Peyer's patch (tissue), 4 donors: ENCODE results near the gene AUP1. TPM values are rescaled to one million over a fixed set of nuclear protein-coding genes. Genes with fewer than 3 reads are reported as not detected.

Source experiments
- DNase-seq, 3 donors: peaks; one replicate each; pipeline ENCODE4 v3.0.0-alpha.2; 2017 to 2019
- H3K27ac ChIP-seq, 4 donors: fragments of 200-600 bp; sonication (generic); one replicate each; pipeline ENCODE4 v1.5.1; 2016 to 2019
- H3K27me3 ChIP-seq, 2 donors: fragments of 200-600 bp; sonication (generic); one replicate each; pipeline ENCODE4 v1.5.1; 2019
- H3K36me3 ChIP-seq, 3 donors: fragments of 200-600 bp; sonication (generic); one replicate each; pipeline ENCODE4 v1.5.1; 2016 to 2019
- H3K4me1 ChIP-seq, 4 donors: fragments of 200-600 bp; sonication (generic); one replicate each; pipeline ENCODE4 v1.5.1; 2016 to 2019
- H3K4me3 ChIP-seq, 4 donors: fragments of 200-600 bp; sonication (generic); 1 replicate in 3 of 4; 2 replicates in 1 of 4; pipeline ENCODE4 v1.5.1; 2016 to 2019; ENCODE audit warnings: mild to moderate bottlenecking in 1 of 4
- H3K9me3 ChIP-seq, 4 donors: fragments of 200-600 bp; sonication (generic); one replicate each; pipeline ENCODE4 v1.5.1; 2016 to 2019; ENCODE audit warnings: mild to moderate bottlenecking in 1 of 4
- POLR2A ChIP-seq, 2 donors: fragments of 450-650 bp; IDR thresholded peaks; one replicate each; pipeline ENCODE4 v1.5.1; 2017; ENCODE audit warnings: antibody characterized with exemption in 2 of 2, mild to moderate bottlenecking in 2 of 2, moderate library complexity in 2 of 2
- total RNA-seq, 4 donors: library from RNA; depleted of rRNA; stranded (reverse); fragments of >200 nt; gene quantifications; one replicate each; pipeline ENCODE4 v1.1.0, GENCODE V29; 2016
- TF ChIP-seq, protein P1 (sequence below), 6 experiments: fragments of 450-650 bp in 4 of 6; fragments of 200-600 bp in 2 of 6; sonication (generic) in 1 of 6; IDR thresholded peaks; one replicate each; pipeline ENCODE4 v1.5.1; 2017 to 2019; ENCODE audit warnings: antibody characterized with exemption in 6 of 6, mild to moderate bottlenecking in 3 of 6, moderate library complexity in 1 of 6

The AUP1 gene
- total RNA-seq, 4 donors from 2014 or later, result 183 to 233 (median 213) TPM

- no peak for DNase-seq
- Histone ChIP-seq H3K27me3 (no peaks in the 10 kb centered on the region), H3K36me3 (peaks cover 0 to 11% (median 0%) of the 10 kb centered on the region in 3 donors), H3K4me1 (peaks cover 0 to 5% (median 4%) of the 10 kb centered on the region in 4 donors), H3K9me3 (no peaks in the 10 kb centered on the region), H3K27ac (no peak overlapping the region), H3K4me3 (no peak overlapping the region)
- TF ChIP-seq, protein P1, sequence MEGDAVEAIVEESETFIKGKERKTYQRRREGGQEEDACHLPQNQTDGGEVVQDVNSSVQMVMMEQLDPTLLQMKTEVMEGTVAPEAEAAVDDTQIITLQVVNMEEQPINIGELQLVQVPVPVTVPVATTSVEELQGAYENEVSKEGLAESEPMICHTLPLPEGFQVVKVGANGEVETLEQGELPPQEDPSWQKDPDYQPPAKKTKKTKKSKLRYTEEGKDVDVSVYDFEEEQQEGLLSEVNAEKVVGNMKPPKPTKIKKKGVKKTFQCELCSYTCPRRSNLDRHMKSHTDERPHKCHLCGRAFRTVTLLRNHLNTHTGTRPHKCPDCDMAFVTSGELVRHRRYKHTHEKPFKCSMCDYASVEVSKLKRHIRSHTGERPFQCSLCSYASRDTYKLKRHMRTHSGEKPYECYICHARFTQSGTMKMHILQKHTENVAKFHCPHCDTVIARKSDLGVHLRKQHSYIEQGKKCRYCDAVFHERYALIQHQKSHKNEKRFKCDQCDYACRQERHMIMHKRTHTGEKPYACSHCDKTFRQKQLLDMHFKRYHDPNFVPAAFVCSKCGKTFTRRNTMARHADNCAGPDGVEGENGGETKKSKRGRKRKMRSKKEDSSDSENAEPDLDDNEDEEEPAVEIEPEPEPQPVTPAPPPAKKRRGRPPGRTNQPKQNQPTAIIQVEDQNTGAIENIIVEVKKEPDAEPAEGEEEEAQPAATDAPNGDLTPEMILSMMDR (IDR thresholded peaks at IDR 0.05), result no peak
- TF ChIP-seq POLR2A (IDR thresholded peaks at IDR 0.05), result no peak
Measured at GRCh38 chr2:74536166-74536950, 6.9 kb upstream of the AUP1 start.

- no peak for DNase-seq
- H3K4me1 ChIP-seq, result peaks cover 0 to 11% (median 8%) of the 10 kb centered on the region in 4 donors
- TF ChIP-seq, protein P1 (IDR thresholded peaks at IDR 0.05), result no peak
- no peak for TF ChIP-seq POLR2A (IDR thresholded peaks at IDR 0.05)
- no peak overlapping the region for H3K4me3 ChIP-seq
- H3K9me3 ChIP-seq, result no peaks in the 10 kb centered on the region
- no peak overlapping the region for H3K27ac ChIP-seq
- H3K36me3 ChIP-seq, result peaks cover 0 to 11% (median 0%) of the 10 kb centered on the region in 3 donors
- H3K27me3 ChIP-seq, result no peaks in the 10 kb centered on the region
Measured at GRCh38 chr2:74535440-74535965, 6.0 kb upstream of the AUP1 start.

GRCh38 chr2:74534411-74534810 is 4.9 kb upstream of the AUP1 start:
- TF ChIP-seq, protein P1 (IDR thresholded peaks at IDR 0.05), result no peak
- TF ChIP-seq POLR2A (IDR thresholded peaks at IDR 0.05), result no peak
- Histone ChIP-seq H3K4me3 (no peak overlapping the region), H3K27ac (no peak overlapping the region), H3K4me1 (peaks cover 0 to 11% (median 8%) of the 10 kb centered on the region in 4 donors), H3K9me3 (no peaks in the 10 kb centered on the region), H3K27me3 (no peaks in the 10 kb centered on the region), H3K36me3 (peaks cover 0 to 11% (median 0%) of the 10 kb centered on the region in 3 donors)
- DNase-seq, result no peak

GRCh38 chr2:74533464-74533863 is 4.0 kb upstream of the AUP1 start:
- Histone ChIP-seq H3K9me3 (no peaks in the 10 kb centered on the region), H3K4me1 (peaks cover 0 to 16% (median 9%) of the 10 kb centered on the region in 4 donors), H3K4me3 (no peak overlapping the region), H3K27me3 (no peaks in the 10 kb centered on the region), H3K36me3 (peaks cover 0 to 11% (median 0%) of the 10 kb centered on the region in 3 donors), H3K27ac (no peak overlapping the region)
- DNase-seq, result no peak
- no peak for TF ChIP-seq POLR2A (IDR thresholded peaks at IDR 0.05)
- TF ChIP-seq, protein P1 (IDR thresholded peaks at IDR 0.05), result no peak

DNA sequence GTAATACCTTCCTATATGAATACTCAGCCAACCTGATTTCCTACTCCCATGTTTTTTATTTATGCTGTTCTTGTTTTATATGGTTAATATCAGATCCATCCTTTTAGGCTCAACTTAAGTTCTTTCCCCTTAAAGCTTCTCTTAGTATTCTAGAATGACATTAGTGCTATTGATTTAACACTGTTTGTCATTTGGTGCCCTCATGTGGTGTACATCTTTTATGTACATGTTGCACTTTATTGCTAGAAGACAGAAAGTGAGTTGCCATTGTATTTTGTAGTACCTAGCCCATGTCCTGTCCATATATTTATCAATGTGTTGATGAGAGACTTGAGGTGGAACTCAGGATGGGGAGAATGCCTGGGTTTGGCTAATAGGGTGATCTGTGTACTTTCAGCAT is 2.7 kb upstream of the AUP1 start:
- TF ChIP-seq, protein P1 (IDR thresholded peaks at IDR 0.05), result peak in 3 of 6 experiments; percentile 56 to 76 (median 60)
- no peak for TF ChIP-seq POLR2A (IDR thresholded peaks at IDR 0.05)
- Histone ChIP-seq H3K9me3 (no peaks in the 10 kb centered on the region), H3K36me3 (peaks cover 0 to 20% (median 0%) of the 10 kb centered on the region in 3 donors), H3K27me3 (no peaks in the 10 kb centered on the region), H3K4me3 (no peak overlapping the region), H3K27ac (no peak overlapping the region), H3K4me1 (peaks cover 0 to 22% (median 11%) of the 10 kb centered on the region in 4 donors)
- no peak for DNase-seq
